ENCODE data around the gene PRKN. TPM values are rescaled to one million over a fixed set of nuclear protein-coding genes. Genes with fewer than 3 reads are reported as not detected.

The PRKN gene
- total RNA-seq, 1 experiment from 2014 or later = 0.46 TPM

- in situ Hi-C loops (cut with HindIII; ENCODE audit: low pct_unique_long_range_greater_than_20kb, low sequenced_read_pairs) (no loop called here), intact Hi-C loops (cut with micrococcal nuclease; ENCODE audit: unreplicated experiment) (no loop called here)
- Histone ChIP-seq H3K27me3 (ENCODE audit: control insufficient read depth, insufficient read depth, low read length) (no peaks in the 10 kb centered on the region), H3K9me3 (ENCODE audit: control insufficient read depth, insufficient read depth, low read depth, low read length) (no peaks in the 10 kb centered on the region), H3K27ac (ENCODE audit: low read length) (no peak overlapping the region), H3K4me1 (ENCODE audit: control insufficient read depth, insufficient read depth, low read length) (no peaks in the 10 kb centered on the region), H3K36me3 (ENCODE audit: control insufficient read depth, insufficient read depth, low read length) (no peaks in the 10 kb centered on the region), H3K4me3 (ENCODE audit: low read depth in 2 of 2, low read length in 2 of 2) (no peak overlapping the region)
- no peak for TF ChIP-seq POLR2AphosphoS5 (IDR thresholded peaks at IDR 0.05; ENCODE audit: low read depth, low read length)
- TF ChIP-seq CTCF (IDR thresholded peaks at IDR 0.05) = no peak
- no peak for TF ChIP-seq TCF7L2 (IDR thresholded peaks at IDR 0.05; ENCODE audit: low read depth, low read length)
- no peak for TF ChIP-seq SIN3A (IDR thresholded peaks at IDR 0.05; ENCODE audit: borderline replicate concordance, insufficient read depth, low read depth, low read length)
- no peak for TF ChIP-seq REST (IDR thresholded peaks at IDR 0.05; ENCODE audit: insufficient read depth in 1 of 2, low read depth in 2 of 2, low read length in 1 of 2)
- ChIA-PET POLR2A (no interaction called here), CTCF (no interaction called here)
- DNase-seq (ENCODE audit: low read depth, low spot score) = no peak
- ATAC-seq = no peak
- BruUV-seq (replicated peaks) = no TSS peak
Observed at GRCh38 chr6:162150295-162150694, 577.3 kb downstream of the PRKN start.

GRCh38 chr6:162149786-162150185 lies 577.8 kb downstream of the PRKN start:
- no peak overlapping the region for H3K4me3 ChIP-seq (ENCODE audit: low read depth in 2 of 2, low read length in 2 of 2)
- no peak for DNase-seq (ENCODE audit: low read depth, low spot score)
- TF ChIP-seq CTCF (IDR thresholded peaks at IDR 0.05) (no peak), TCF7L2 (IDR thresholded peaks at IDR 0.05; ENCODE audit: low read depth, low read length) (no peak), REST (IDR thresholded peaks at IDR 0.05; ENCODE audit: insufficient read depth in 1 of 2, low read depth in 2 of 2, low read length in 1 of 2) (no peak), POLR2AphosphoS5 (IDR thresholded peaks at IDR 0.05; ENCODE audit: low read depth, low read length) (no peak), SIN3A (IDR thresholded peaks at IDR 0.05; ENCODE audit: borderline replicate concordance, insufficient read depth, low read depth, low read length) (no peak)
- POLR2A ChIA-PET = no interaction called here
- no peak overlapping the region for H3K27ac ChIP-seq (ENCODE audit: low read length)
- H3K9me3 ChIP-seq (ENCODE audit: control insufficient read depth, insufficient read depth, low read depth, low read length) = no peaks in the 10 kb centered on the region
- CTCF ChIA-PET = no interaction called here
- no peaks in the 10 kb centered on the region for H3K27me3 ChIP-seq (ENCODE audit: control insufficient read depth, insufficient read depth, low read length)
- intact Hi-C loops (cut with micrococcal nuclease; ENCODE audit: unreplicated experiment) (no loop called here), in situ Hi-C loops (cut with HindIII; ENCODE audit: low pct_unique_long_range_greater_than_20kb, low sequenced_read_pairs) (no loop called here)
- H3K36me3 ChIP-seq (ENCODE audit: control insufficient read depth, insufficient read depth, low read length) = no peaks in the 10 kb centered on the region
- BruUV-seq (replicated peaks) = no TSS peak
- no peak for ATAC-seq
- H3K4me1 ChIP-seq (ENCODE audit: control insufficient read depth, insufficient read depth, low read length) = no peaks in the 10 kb centered on the region
